Spleen (tissue), 11 donors: ENCODE measurements around the gene NUMA1. TPM values are rescaled to one million over a fixed set of nuclear protein-coding genes. Genes with fewer than 3 reads are reported as not detected.

Experiments used
- DNase-seq: peaks from one replicate; pipeline ENCODE4 v3.0.0-alpha.2; 2020
- H3K27ac ChIP-seq, 8 donors: fragments of 200-600 bp; sonication (generic) in 7 of 8; 1 replicate in 4 of 8; 2 replicates in 4 of 8; pipeline versions ENCODE4 v1.5.0 to v1.8.0; 2016 to 2021; ENCODE audit warnings: inconsistent platforms in 4 of 8, mild to moderate bottlenecking in 4 of 8, moderate library complexity in 1 of 8
- H3K27me3 ChIP-seq, 7 donors: fragments of 200-600 bp; sonication (generic) in 6 of 7; replicated peaks in 1 of 7; 1 replicate in 4 of 7; 2 replicates in 3 of 7; pipeline versions ENCODE4 v1.5.0 to v1.8.0; 2016 to 2021; ENCODE audit warnings: inconsistent platforms in 3 of 7, mild to moderate bottlenecking in 1 of 7
- H3K36me3 ChIP-seq, 6 donors: fragments of 200-600 bp; sonication (generic) in 5 of 6; 1 replicate in 4 of 6; 2 replicates in 2 of 6; pipeline versions ENCODE4 v1.5.0 to v1.8.0; 2016 to 2021; ENCODE audit warnings: inconsistent platforms in 2 of 6
- H3K4me1 ChIP-seq, 6 donors: fragments of 200-600 bp; sonication (generic) in 5 of 6; 1 replicate in 3 of 6; 2 replicates in 3 of 6; pipeline versions ENCODE4 v1.5.0 to v1.8.0; 2016 to 2021; ENCODE audit warnings: inconsistent platforms in 3 of 6
- H3K4me3 ChIP-seq, 8 donors: fragments of 200-600 bp; sonication (generic) in 7 of 8; 1 replicate in 4 of 8; 2 replicates in 4 of 8; pipeline versions ENCODE4 v1.5.0 to v1.8.0; 2016 to 2021; ENCODE audit warnings: inconsistent platforms in 4 of 8, mild to moderate bottlenecking in 4 of 8, moderate library complexity in 2 of 8
- H3K9me3 ChIP-seq, 8 donors: fragments of 200-600 bp; sonication (generic) in 7 of 8; 1 replicate in 4 of 8; 2 replicates in 4 of 8; pipeline versions ENCODE4 v1.5.0 to v1.8.0; 2016 to 2021; ENCODE audit warnings: inconsistent platforms in 4 of 8
- CTCF ChIP-seq, 11 experiments: fragments of 200-600 bp in 7 of 11; fragments of 450-650 bp in 4 of 11; sonication (generic) in 4 of 11; IDR thresholded peaks in 8 of 11; conservative IDR thresholded peaks in 3 of 11; 1 replicate in 7 of 11; 2 replicates in 4 of 11; pipeline versions ENCODE4 v1.4.0 to v1.8.0; 2016 to 2021; ENCODE audit warnings: antibody characterized with exemption in 11 of 11, inconsistent platforms in 4 of 11, mild to moderate bottlenecking in 1 of 11
- POLR2A ChIP-seq, 3 donors: fragments of 450-650 bp; IDR thresholded peaks; one replicate each; pipeline ENCODE4 v1.5.1; 2017; ENCODE audit warnings: antibody characterized with exemption in 3 of 3, mild to moderate bottlenecking in 1 of 3
- POLR2AphosphoS5 ChIP-seq, 3 donors: sonication (generic); formaldehyde crosslinking; IDR thresholded peaks; one replicate each; pipeline ENCODE4 v1.5.1; 2017; ENCODE audit warnings: antibody characterized with exemption in 3 of 3
- WGBS, 5 donors: extraction: QIAGEN DNeasy Blood & Tissue Kit in 3 of 5; methylation state at CpG; one replicate each; pipeline versions ENCODE4 v1.1.5 to v1.1.7; 2013 to 2018; 5-methylcytosine and 5-hydroxymethylcytosine counted together
- intact Hi-C: fragments of 100-400 bp; cut with DNase I; formaldehyde crosslinking; loops from one replicate; pipeline ENCODE4 v1.15.0; 2023; ENCODE audit warnings: low total_unique reads
- polyA plus RNA-seq, 3 donors: library from polyadenylated mRNA; stranded (reverse); fragments of 200-250 nt; gene quantifications; one replicate each; pipeline ENCODE4 v1.2.1, GENCODE V29; 2013
- total RNA-seq, 7 donors: library from RNA; depleted of rRNA in 3 of 7; stranded (reverse); fragments of >200 nt in 3 of 7; fragmentation: NEBNext Ultra II Directional in 4 of 7; extraction: Animal tissue kit (Norgen Biotek cat#: 25700) in 4 of 7; gene quantifications; one replicate each; pipeline versions ENCODE4 v1.1.0 to v1.2.1, GENCODE V29; 2016 to 2021
- donor health status: healthy with polysubstance abuse.
- donor health status: DM: no; HTN: no; CAD: no; lungs with moderate emphysema.
- donor health status: DM: no; HTN: no; CAD: no.
- donor health status: Bipolar disorder and iron deficiency.
- donor health status: healthy.
- donor health status: DM: no; HTN: no; CAD: no.
- donor health status: DM: yes; HTN: yes; CAD: no.

Gene NUMA1
- total and polyA plus RNA-seq, 10 donors = 75.5 to 248 (median 185) TPM

- 95 to 99% (median 96%) methylated on average over 14 of the region's 14 CpGs for WGBS, 5 donors
Observed at GRCh38 chr11:72105888-72106287, 25.5 kb upstream of the NUMA1 start, which contains the start of gene TOMT. Gene TOMT (plus strand): TSS chr11:72105924. CDS start chr11:72105952, 28 bp downstream.

GRCh38 chr11:72103754-72104167 lies 23.4 kb upstream of the NUMA1 start:
- TF ChIP-seq POLR2A (IDR thresholded peaks at IDR 0.05) = no peak
- TF ChIP-seq CTCF (IDR thresholded peaks at IDR 0.05 in 8 of 11, conservative IDR thresholded peaks at IDR 0.05 in 3 of 11) = peak in 1 of 11 experiments; percentile 21
- Histone ChIP-seq H3K27ac (peak overlapping the region; percentile 92 to 99 (median 98)), H3K9me3 (no peaks in the 10 kb centered on the region), H3K4me3 (peak overlapping the region in 6 of 8 donors; percentile 65 to 98 (median 84)), H3K4me1 (peaks cover 25 to 50% (median 43%) of the 10 kb centered on the region in 6 donors), H3K27me3 (no peaks in the 10 kb centered on the region), H3K36me3 (peaks cover 0 to 49% (median 8%) of the 10 kb centered on the region in 6 donors)
- WGBS, 5 donors = 80 to 86% (median 84%) methylated on average over 11 of the region's 11 CpGs
- DNase-seq = no peak
- intact Hi-C loops = no loop called here

More at GRCh38 chr11:72105888-72106287, 25.5 kb upstream of the NUMA1 start, which contains the start of gene TOMT:
- H3K36me3 ChIP-seq = peaks cover 0 to 49% (median 5%) of the 10 kb centered on the region in 6 donors
- peaks cover 17 to 34% (median 26%) of the 10 kb centered on the region in 6 donors for H3K4me1 ChIP-seq
- intact Hi-C loops = no loop called here
- TF ChIP-seq POLR2A (IDR thresholded peaks at IDR 0.05) (no peak), POLR2AphosphoS5 (IDR thresholded peaks at IDR 0.05) (no peak), CTCF (IDR thresholded peaks at IDR 0.05 in 8 of 11, conservative IDR thresholded peaks at IDR 0.05 in 3 of 11) (no peak)
- H3K27me3 ChIP-seq = no peaks in the 10 kb centered on the region
- H3K27ac ChIP-seq = no peak within 1 kb of the TSS
- peak; percentile 73 for DNase-seq
- no peak within 1 kb of the TSS for H3K4me3 ChIP-seq
- no peaks in the 10 kb centered on the region for H3K9me3 ChIP-seq

GRCh38 chr11:72102946-72103753 lies 22.8 kb upstream of the NUMA1 start, which contains the start of gene LAMTOR1:
Gene LAMTOR1 (minus strand): TSS chr11:72103297. CDS start chr11:72103224, 73 bp downstream.
- DNase-seq = peak; percentile 98
- 4 to 5% (median 4%) methylated on average over 47 to 64 of the region's 64 CpGs for WGBS, 5 donors
- peaks cover 0 to 49% (median 11%) of the 10 kb centered on the region in 6 donors for H3K36me3 ChIP-seq
- TF ChIP-seq POLR2AphosphoS5 (IDR thresholded peaks at IDR 0.05) (peak; percentile 90 to 96 (median 92)), CTCF (IDR thresholded peaks at IDR 0.05 in 8 of 11, conservative IDR thresholded peaks at IDR 0.05 in 3 of 11) (peak in 10 of 11 experiments; percentile 45 to 79 (median 68)), POLR2A (IDR thresholded peaks at IDR 0.05) (peak; percentile 39 to 72 (median 42))
- peaks cover 25 to 56% (median 43%) of the 10 kb centered on the region in 6 donors for H3K4me1 ChIP-seq
- peak within 1 kb of the TSS; percentile 92 to 99 (median 98) for H3K27ac ChIP-seq
- intact Hi-C loops = no loop called here
- H3K27me3 ChIP-seq = no peaks in the 10 kb centered on the region
- H3K4me3 ChIP-seq = peak within 1 kb of the TSS; percentile 65 to 98 (median 84)
- H3K9me3 ChIP-seq = no peaks in the 10 kb centered on the region

- intact Hi-C loops = no loop called here
- Histone ChIP-seq H3K4me3 (peak overlapping the region; percentile 65 to 98 (median 84)), H3K4me1 (peaks cover 25 to 59% (median 43%) of the 10 kb centered on the region in 6 donors), H3K27me3 (no peaks in the 10 kb centered on the region), H3K36me3 (peaks cover 0 to 49% (median 17%) of the 10 kb centered on the region in 6 donors), H3K9me3 (no peaks in the 10 kb centered on the region), H3K27ac (peak overlapping the region; percentile 92 to 99 (median 98))
- TF ChIP-seq POLR2AphosphoS5 (IDR thresholded peaks at IDR 0.05) (no peak), CTCF (IDR thresholded peaks at IDR 0.05 in 8 of 11, conservative IDR thresholded peaks at IDR 0.05 in 3 of 11) (no peak), POLR2A (IDR thresholded peaks at IDR 0.05) (no peak)
- 1 to 5% (median 3%) methylated on average over 9 of the region's 9 CpGs for WGBS, 5 donors
- no peak for DNase-seq
Observed at GRCh38 chr11:72102631-72102945, 22.2 kb upstream of the NUMA1 start.
